ENCODE measurements around the gene PICALM. TPM values are rescaled to one million over a fixed set of nuclear protein-coding genes. Genes with fewer than 3 reads are reported as not detected.

Gene PICALM
- total and polyA plus RNA-seq, 2 donors (not counting 1 experiment from before 2014, with no cell fraction given), result 48.4 to 165 TPM

DNA sequence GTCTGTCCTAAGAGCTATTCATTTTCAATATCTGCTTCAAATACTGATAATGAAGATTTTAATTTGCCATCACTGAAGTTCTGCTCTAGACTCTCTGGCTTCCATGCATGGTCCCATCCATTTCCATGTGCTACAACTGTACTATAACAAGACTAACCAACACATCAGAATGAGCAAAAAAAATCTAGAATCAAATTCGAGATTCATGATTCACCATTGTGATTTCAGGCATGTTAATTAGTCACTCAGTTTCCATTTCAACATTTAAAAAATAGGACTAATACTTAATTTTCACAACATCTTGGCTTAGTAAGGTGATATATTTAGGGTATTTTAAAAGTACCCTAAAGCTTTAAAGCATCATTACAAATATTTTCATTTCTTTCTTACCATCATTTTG, 22.8 kb downstream of the PICALM start:
- WGBS (ENCODE audit: insufficient coverage), result no CpG with 5 or more reads among the region's 1 CpG
- Histone ChIP-seq H3K9ac (ENCODE audit: low read length) (no peak overlapping the region), H3K4me1 (ENCODE audit: control insufficient read depth in 2 of 2, insufficient read depth in 2 of 2, low read length in 2 of 2) (peaks cover 56 to 69% of the 10 kb centered on the region in 2 donors), H3K27me3 (replicated peaks in 1 of 4; ENCODE audit: control extremely low read depth in 1 of 4, control insufficient read depth in 3 of 4, insufficient read depth in 4 of 4, low read length in 3 of 4) (no peaks in the 10 kb centered on the region), H3K27ac (ENCODE audit: low read length in 2 of 2) (peak overlapping the region in 1 of 2 donors; percentile 65), H4K20me1 (ENCODE audit: control insufficient read depth, insufficient read depth, low read length, poor library complexity, severe bottlenecking) (peaks cover 83% of the 10 kb centered on the region), H3K36me3 (replicated peaks in 1 of 2; ENCODE audit: control extremely low read depth in 1 of 2, control insufficient read depth in 1 of 2, extremely low read depth in 1 of 2, insufficient read depth in 2 of 2, low read length in 1 of 2) (peaks cover 1 to 5% of the 10 kb centered on the region in 2 experiments), H3K4me2 (replicated peaks; ENCODE audit: low read depth, low read length, poor library complexity, severe bottlenecking) (peak overlapping the region; percentile 13), H2AFZ (ENCODE audit: insufficient read depth, low read depth, low read length, poor library complexity, severe bottlenecking) (no peak overlapping the region), H3K9me3 (ENCODE audit: control extremely low read depth in 1 of 3, control insufficient read depth in 2 of 3, insufficient read depth in 1 of 3, low read length in 2 of 3) (no peaks in the 10 kb centered on the region), H3K4me3 (ENCODE audit: control extremely low read depth in 1 of 5, extremely low read depth in 1 of 5, insufficient read depth in 1 of 5, low read depth in 2 of 5, low read length in 4 of 5) (no peak overlapping the region), H3K79me2 (ENCODE audit: control insufficient read depth, insufficient read depth, low read length) (peaks cover 100% of the 10 kb centered on the region)
- Mint-ChIP-seq H3K27ac (no peak overlapping the region), H3K4me1 (peaks cover 82% of the 10 kb centered on the region), H3K4me3 (no peak overlapping the region), H3K27me3 (no peaks in the 10 kb centered on the region), H3K9me3 (ENCODE audit: insufficient read depth) (no peaks in the 10 kb centered on the region)
- TF ChIP-seq EZH2 (IDR thresholded peaks at IDR 0.05; ENCODE audit: borderline replicate concordance, insufficient read depth, low read depth, low read length, poor library complexity, severe bottlenecking), result no peak
- TF ChIP-seq, protein P1, sequence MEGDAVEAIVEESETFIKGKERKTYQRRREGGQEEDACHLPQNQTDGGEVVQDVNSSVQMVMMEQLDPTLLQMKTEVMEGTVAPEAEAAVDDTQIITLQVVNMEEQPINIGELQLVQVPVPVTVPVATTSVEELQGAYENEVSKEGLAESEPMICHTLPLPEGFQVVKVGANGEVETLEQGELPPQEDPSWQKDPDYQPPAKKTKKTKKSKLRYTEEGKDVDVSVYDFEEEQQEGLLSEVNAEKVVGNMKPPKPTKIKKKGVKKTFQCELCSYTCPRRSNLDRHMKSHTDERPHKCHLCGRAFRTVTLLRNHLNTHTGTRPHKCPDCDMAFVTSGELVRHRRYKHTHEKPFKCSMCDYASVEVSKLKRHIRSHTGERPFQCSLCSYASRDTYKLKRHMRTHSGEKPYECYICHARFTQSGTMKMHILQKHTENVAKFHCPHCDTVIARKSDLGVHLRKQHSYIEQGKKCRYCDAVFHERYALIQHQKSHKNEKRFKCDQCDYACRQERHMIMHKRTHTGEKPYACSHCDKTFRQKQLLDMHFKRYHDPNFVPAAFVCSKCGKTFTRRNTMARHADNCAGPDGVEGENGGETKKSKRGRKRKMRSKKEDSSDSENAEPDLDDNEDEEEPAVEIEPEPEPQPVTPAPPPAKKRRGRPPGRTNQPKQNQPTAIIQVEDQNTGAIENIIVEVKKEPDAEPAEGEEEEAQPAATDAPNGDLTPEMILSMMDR (IDR thresholded peaks at IDR 0.05), result no peak
- ChIA-PET POLR2A (no interaction called here), CTCF (interaction anchor here (1.2 to 1.3 kb wide), 2 partner anchors 147 to 172 kb away, joined by 4 read pairs; no protein-coding TSS in a partner anchor)
- no peak for DNase-seq
- intact Hi-C loops (cut with micrococcal nuclease), result no loop called here
- no peak for ATAC-seq (ENCODE audit: low read depth)

DNA sequence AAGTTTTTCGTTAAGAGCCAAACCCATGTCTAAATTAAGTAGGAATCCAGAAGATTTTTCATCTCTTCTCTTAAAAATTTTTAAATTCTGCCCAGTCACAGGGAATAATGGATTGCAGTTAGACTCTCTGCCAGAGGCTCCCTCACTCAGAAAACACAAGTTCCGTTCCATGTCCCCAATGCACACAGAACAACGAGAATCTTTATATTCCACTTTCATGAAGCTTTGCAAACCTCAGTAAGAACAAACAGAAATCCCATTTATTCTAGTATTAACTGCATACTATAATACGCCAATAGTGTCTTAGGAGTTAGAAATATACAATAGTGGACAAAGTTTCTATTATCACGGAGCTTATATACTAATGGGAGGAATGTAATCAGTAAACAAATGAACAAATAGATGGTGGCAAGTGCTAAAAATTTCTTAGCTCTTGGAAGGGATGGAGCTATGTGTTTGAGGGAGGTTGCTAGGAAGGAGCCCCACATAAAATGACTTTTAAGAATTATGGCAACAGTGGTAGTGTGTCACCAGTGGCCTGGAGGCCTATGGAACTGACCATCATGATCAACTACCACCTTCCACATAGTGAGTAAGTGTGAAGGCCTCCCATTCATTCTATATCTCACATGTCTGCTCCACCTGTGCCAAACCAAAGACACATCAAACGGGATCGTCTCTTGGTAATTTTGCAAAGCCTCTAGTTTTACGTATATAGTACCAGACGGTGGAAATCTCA, 24.9 kb downstream of the PICALM start:
- POLR2A ChIA-PET, result interaction anchor here (0.6 kb wide), 1 partner anchor 272 kb away, joined by 4 read pairs; no protein-coding TSS in a partner anchor
- peak overlapping the region in 1 of 2 donors; percentile 66 for H3K27ac ChIP-seq (ENCODE audit: low read length in 2 of 2)
- H3K27me3 ChIP-seq (replicated peaks in 1 of 4; ENCODE audit: control extremely low read depth in 1 of 4, control insufficient read depth in 3 of 4, insufficient read depth in 4 of 4, low read length in 3 of 4), result no peaks in the 10 kb centered on the region
- Mint-ChIP-seq H3K27ac (peak overlapping the region; percentile 24), H3K9me3 (ENCODE audit: insufficient read depth) (no peaks in the 10 kb centered on the region), H3K4me3 (peak overlapping the region; percentile 35), H3K4me1 (peaks cover 77% of the 10 kb centered on the region), H3K27me3 (no peaks in the 10 kb centered on the region)
- peaks cover 64% of the 10 kb centered on the region for H4K20me1 ChIP-seq (ENCODE audit: control insufficient read depth, insufficient read depth, low read length, poor library complexity, severe bottlenecking)
- H3K4me2 ChIP-seq (replicated peaks; ENCODE audit: low read depth, low read length, poor library complexity, severe bottlenecking), result peak overlapping the region; percentile 50
- H3K9me3 ChIP-seq (ENCODE audit: control extremely low read depth in 1 of 3, control insufficient read depth in 2 of 3, insufficient read depth in 1 of 3, low read length in 2 of 3), result no peaks in the 10 kb centered on the region
- intact Hi-C loops (cut with micrococcal nuclease), result loop anchor here (2.0 kb wide), 2 partner anchors 15 to 201 kb away; partner anchors contain the start of gene EED
- no peak for TF ChIP-seq EZH2 (IDR thresholded peaks at IDR 0.05; ENCODE audit: borderline replicate concordance, insufficient read depth, low read depth, low read length, poor library complexity, severe bottlenecking)
- TF ChIP-seq, protein P1 (IDR thresholded peaks at IDR 0.05), result no peak
- no peak overlapping the region for H3K4me3 ChIP-seq (ENCODE audit: control extremely low read depth in 1 of 5, extremely low read depth in 1 of 5, insufficient read depth in 1 of 5, low read depth in 2 of 5, low read length in 4 of 5)
- CTCF ChIA-PET, result interaction anchor here (0.6 to 5.4 kb wide), 8 partner anchors 24 to 248 kb away, joined by 3 to 49 read pairs (median 4); partner anchors contain the start of gene PICALM
- peak overlapping the region; percentile 36 for H3K9ac ChIP-seq (ENCODE audit: low read length)
- DNase-seq, result no peak
- H3K79me2 ChIP-seq (ENCODE audit: control insufficient read depth, insufficient read depth, low read length), result peaks cover 100% of the 10 kb centered on the region
- ATAC-seq (ENCODE audit: low read depth), result no peak
- H3K4me1 ChIP-seq (ENCODE audit: control insufficient read depth in 2 of 2, insufficient read depth in 2 of 2, low read length in 2 of 2), result peaks cover 45 to 63% of the 10 kb centered on the region in 2 donors
- no peak overlapping the region for H2AFZ ChIP-seq (ENCODE audit: insufficient read depth, low read depth, low read length, poor library complexity, severe bottlenecking)
- peaks cover 1 to 5% of the 10 kb centered on the region in 2 experiments for H3K36me3 ChIP-seq (replicated peaks in 1 of 2; ENCODE audit: control extremely low read depth in 1 of 2, control insufficient read depth in 1 of 2, extremely low read depth in 1 of 2, insufficient read depth in 2 of 2, low read length in 1 of 2)
- WGBS (ENCODE audit: insufficient coverage), result 83% methylated on average over 4 of the region's 9 CpGs

Data from B cell (primary cell).